LNCaP clone FGC (cell line): ENCODE data around the gene UBE2O.

Experiments
- DNase-seq: peaks from one replicate; pipeline ENCODE4 v3.0.0-alpha.2; 2011; ENCODE audit warnings: low read depth
- H3K4me3 ChIP-seq: 2 replicates; pipeline ENCODE4 v1.5.1; 2011; ENCODE audit warnings: mild to moderate bottlenecking, low read depth, low read length, control low read depth
- CTCF ChIP-seq: IDR thresholded peaks from 2 replicates; pipeline ENCODE4 v1.5.1; 2012; ENCODE audit warnings: mild to moderate bottlenecking; ENCODE audit not compliant: control insufficient read depth, insufficient read depth; ENCODE audit errors: extremely low read depth

Gene UBE2O

GRCh38 chr17:76471498-76472257 lies 18.7 kb upstream of the UBE2O start:
- no peak overlapping the region for H3K4me3 ChIP-seq
- DNase-seq, result no peak
- TF ChIP-seq CTCF, result no peak

GRCh38 chr17:76469991-76470739 lies 17.2 kb upstream of the UBE2O start:
- no peak overlapping the region for H3K4me3 ChIP-seq
- TF ChIP-seq CTCF, result no peak
- DNase-seq, result no peak

- H3K4me3 ChIP-seq, result no peak overlapping the region
- no peak for TF ChIP-seq CTCF
- no peak for DNase-seq
These were observed 16.4 kb upstream of the UBE2O start for GRCh38 chr17:76469076-76469990.

GRCh38 chr17:76468634-76469010 lies 15.7 kb upstream of the UBE2O start:
- TF ChIP-seq CTCF, result no peak
- no peak overlapping the region for H3K4me3 ChIP-seq
- no peak for DNase-seq

GRCh38 chr17:76467809-76468633 lies 15.1 kb upstream of the UBE2O start:
- TF ChIP-seq CTCF, result no peak

GRCh38 chr17:76467366-76467765 lies 14.4 kb upstream of the UBE2O start, which contains the start of gene AANAT:
AANAT (plus strand) TSS chr17:76467603; CDS start chr17:76468747, 1,144 bp downstream.
- TF ChIP-seq CTCF, result no peak
- H3K4me3 ChIP-seq, result no peak within 1 kb of the TSS
- no peak for DNase-seq

More at GRCh38 chr17:76467809-76468633, 15.1 kb upstream of the UBE2O start:
- no peak overlapping the region for H3K4me3 ChIP-seq
- no peak for DNase-seq
